Subcutaneous adipose tissue (tissue), 4 donors: ENCODE results near the gene CERS4. TPM values are rescaled to one million over a fixed set of nuclear protein-coding genes. Genes with fewer than 3 reads are reported as not detected.

Experiments
- total RNA-seq, 4 donors: library from RNA; depleted of rRNA; stranded (reverse); fragments of >200 nt; gene quantifications; one replicate each; pipeline ENCODE4 v1.1.0, GENCODE V29; 2016
- TF ChIP-seq, protein P1 (sequence below): fragments of 450-650 bp; IDR thresholded peaks from one replicate; pipeline ENCODE4 v1.5.1; 2016; ENCODE audit warnings: low read depth, mild to moderate bottlenecking, control low read depth, antibody characterized with exemption, moderate library complexity

Gene CERS4
- total RNA-seq, 4 donors from 2014 or later: 10.4 to 34.3 (median 30.8) TPM

DNA sequence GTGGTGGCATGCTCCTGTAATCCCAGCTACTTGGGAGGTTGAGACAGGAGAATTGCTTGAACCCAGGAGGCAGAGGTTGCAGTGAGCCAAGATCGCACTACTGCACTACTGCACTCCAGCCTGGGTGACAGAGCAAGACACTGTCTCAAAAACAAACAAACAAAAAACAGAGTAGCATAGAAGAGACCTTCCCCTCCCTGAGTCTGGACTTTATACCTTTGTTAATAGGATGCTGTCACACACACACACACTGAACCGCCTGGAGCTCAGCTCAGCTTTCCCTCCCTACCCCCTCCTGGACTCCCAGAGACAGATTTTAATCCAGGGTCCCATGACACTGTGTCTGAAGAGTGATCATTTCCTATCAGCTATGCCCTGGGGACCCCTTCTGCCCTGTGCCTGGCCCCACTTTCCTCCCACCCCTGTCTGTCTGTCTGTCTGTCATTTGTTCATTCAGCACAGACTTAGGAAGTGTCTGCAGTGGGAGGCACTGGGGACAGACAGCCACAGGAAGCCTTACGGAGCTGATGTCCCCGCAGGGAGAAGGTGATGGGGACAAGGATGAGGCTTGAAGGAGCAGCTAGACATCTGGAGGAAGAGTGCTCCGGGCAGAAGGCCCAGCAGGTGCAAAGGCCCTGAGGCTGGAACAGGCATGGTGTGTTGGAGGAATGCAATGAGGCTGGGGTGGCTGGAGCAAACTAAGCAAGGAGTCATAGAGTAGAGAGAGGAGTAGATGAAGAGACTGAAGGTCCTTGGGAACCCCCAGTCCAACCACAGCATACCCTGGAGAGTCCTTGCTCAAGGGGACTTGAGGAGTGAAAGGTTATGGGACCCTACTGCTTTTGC lies 4.9 kb downstream of the CERS4 start:
- TF ChIP-seq, protein P1, sequence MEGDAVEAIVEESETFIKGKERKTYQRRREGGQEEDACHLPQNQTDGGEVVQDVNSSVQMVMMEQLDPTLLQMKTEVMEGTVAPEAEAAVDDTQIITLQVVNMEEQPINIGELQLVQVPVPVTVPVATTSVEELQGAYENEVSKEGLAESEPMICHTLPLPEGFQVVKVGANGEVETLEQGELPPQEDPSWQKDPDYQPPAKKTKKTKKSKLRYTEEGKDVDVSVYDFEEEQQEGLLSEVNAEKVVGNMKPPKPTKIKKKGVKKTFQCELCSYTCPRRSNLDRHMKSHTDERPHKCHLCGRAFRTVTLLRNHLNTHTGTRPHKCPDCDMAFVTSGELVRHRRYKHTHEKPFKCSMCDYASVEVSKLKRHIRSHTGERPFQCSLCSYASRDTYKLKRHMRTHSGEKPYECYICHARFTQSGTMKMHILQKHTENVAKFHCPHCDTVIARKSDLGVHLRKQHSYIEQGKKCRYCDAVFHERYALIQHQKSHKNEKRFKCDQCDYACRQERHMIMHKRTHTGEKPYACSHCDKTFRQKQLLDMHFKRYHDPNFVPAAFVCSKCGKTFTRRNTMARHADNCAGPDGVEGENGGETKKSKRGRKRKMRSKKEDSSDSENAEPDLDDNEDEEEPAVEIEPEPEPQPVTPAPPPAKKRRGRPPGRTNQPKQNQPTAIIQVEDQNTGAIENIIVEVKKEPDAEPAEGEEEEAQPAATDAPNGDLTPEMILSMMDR: no peak

DNA sequence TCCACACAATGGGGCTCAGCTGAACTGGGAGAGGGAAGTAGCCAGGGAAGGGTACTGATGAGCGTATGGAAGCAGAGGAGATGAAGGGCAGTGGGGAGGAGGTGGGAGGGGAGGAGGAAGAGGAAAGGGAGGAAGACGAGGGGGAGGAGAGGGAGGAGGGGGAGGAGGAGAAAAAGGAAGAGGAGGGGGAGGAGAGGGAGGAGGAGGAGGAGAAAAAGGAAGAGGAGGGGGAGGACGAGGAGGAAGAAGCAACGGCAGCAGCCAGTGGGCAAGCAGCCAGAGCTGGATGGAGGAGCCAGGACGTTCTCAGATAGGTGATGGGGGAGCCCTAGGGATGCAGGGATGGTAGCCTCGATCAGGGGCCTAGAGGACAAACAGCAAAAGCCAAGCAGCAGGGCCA lies 5.6 kb downstream of the CERS4 start:
- TF ChIP-seq, protein P1: no peak

DNA sequence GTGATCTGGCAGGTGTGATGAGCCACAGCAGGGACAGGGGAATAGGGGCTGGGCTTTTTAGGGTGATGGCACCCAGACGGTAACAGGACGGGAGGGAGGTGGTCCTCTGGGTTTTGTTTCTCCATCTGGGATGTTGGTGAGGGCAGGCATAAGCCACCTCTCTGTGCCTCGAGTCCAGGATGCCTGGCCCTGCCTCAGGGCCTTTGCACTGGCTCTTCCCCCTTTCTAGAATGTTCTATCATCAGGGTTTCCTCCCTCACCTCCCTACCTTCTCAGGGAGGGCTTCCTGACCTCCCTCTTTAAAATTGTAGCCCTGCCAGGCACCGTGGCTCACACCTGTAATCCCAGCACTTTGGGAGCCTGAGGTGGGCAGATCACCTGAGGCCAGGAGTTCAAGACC lies 6.6 kb downstream of the CERS4 start:
- TF ChIP-seq, protein P1: no peak

DNA sequence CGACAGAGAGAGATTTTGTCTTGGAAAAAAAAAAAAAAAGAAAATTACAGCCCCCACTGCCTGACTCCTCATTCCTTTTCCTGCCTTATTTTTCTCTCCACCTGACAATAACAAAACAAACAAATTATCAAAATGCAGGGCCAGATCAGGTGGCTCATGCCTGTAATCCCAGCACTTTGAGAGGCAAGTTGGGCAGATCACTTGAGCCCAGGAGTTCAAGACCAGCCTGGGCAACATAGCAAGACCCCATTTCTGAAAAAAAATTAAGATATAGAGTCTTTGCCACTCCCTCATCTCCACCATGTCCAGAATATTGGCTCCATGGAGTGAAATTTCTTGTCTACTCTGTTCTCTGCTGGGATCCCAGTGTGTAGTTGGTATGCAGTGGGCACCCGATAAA lies 7.2 kb downstream of the CERS4 start:
- TF ChIP-seq, protein P1: no peak

DNA sequence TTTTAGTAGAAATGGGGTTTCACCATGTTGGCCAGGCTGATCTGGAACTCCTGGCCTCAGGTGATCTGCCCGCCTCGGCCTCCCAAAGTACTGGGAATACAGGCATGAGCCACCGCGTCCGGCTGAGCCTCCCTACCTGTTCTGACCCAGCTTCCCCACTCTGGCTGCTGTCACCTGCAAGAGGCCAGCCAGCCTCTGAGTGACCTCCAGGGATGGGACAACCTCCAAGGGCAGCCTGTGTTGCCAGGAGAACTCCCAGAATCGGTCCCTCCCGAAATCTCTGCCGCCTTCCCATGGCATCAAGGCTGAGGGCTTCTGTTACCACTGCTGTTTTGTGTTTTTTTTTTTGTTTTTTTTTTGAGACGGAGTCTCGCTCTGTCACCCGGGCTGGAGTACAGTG lies 11.3 kb downstream of the CERS4 start:
- TF ChIP-seq, protein P1: no peak

DNA sequence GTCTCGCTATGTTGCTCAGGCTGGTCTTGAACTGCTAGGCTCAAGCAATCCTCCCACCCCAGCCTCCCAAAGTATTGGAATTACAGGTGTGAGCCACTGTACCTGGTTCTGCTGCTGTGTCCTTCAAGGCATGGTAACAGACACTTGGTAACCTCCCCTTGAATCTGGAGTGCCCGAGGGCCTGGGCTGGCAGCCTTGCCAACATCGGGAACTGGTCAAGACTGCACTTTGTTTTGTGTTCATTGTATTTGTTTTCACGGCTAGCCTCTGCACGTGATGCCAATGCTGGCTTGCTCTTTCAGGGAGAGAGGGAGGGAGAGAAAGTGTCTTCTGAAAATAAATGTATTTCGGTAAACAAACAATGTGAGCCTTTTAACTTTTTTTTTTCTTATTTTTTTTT lies 12.0 kb downstream of the CERS4 start:
- TF ChIP-seq, protein P1: no peak

DNA sequence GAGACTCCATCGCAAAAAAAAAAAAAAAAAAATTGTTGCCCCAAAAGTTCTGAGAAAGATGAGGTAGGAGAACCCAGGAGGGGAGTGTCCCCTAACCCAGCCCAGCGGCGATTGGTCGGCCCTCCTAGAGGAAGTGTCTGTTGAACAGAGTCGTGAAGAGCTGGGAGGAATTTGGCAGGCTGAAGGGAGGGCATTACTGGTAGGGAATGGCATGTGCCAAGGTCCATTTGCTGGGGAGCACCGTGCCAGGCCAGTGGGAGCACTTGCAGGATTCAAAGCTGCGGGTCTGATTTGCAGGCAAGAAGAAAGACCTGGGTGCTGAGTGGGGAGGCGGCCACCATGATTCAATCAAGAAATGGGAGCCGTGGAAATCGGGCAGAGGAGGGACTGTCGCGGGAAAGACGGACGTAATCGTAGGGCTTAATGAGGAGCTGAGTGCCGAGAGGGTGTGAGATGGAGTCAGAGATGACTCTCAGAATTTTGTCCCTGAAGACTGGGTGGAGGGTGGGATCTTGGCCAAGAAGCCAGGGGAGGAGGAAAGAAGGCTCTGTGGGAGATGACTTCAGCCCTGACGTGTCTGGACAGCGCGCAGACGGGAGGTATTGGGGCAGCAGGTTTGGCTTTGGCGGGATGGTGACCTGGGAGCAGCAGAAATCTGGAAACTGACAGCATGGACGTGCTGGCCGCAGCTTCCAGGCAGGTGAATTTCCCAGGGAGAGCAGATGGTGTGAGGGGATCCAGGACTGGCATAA lies 15.4 kb downstream of the CERS4 start:
- TF ChIP-seq, protein P1: no peak
